Esophagus squamous epithelium (tissue), 5 donors: Measurements from ENCODE around the gene DENND1A. TPM values are rescaled to one million over a fixed set of nuclear protein-coding genes. Genes with fewer than 3 reads are reported as not detected.

Experiments
- DNase-seq: peaks from one replicate; lab custom pipeline; 2025; lab: John Stamatoyannopoulos, UW
- H3K27ac ChIP-seq, 4 donors: fragments of 200-600 bp; sonication (generic); one replicate each; pipeline ENCODE4 v1.5.1; 2016 to 2019; ENCODE audit warnings: mild to moderate bottlenecking in 1 of 4
- H3K27me3 ChIP-seq, 4 donors: fragments of 200-600 bp; sonication (generic); 1 replicate in 3 of 4; 2 replicates in 1 of 4; pipeline versions ENCODE4 v1.5.1 to v1.6.0; 2017 to 2021; ENCODE audit warnings: antibody characterized with exemption in 1 of 4
- H3K36me3 ChIP-seq, 3 donors: fragments of 200-600 bp; sonication (generic); one replicate each; pipeline ENCODE4 v1.5.1; 2016 to 2019
- H3K4me1 ChIP-seq, 3 donors: fragments of 200-600 bp; sonication (generic); one replicate each; pipeline ENCODE4 v1.5.1; 2017 to 2019
- H3K4me3 ChIP-seq, 4 donors: fragments of 200-600 bp; sonication (generic); 1 replicate in 3 of 4; 2 replicates in 1 of 4; pipeline ENCODE4 v1.5.1; 2016 to 2019; ENCODE audit warnings: mild to moderate bottlenecking in 2 of 4, moderate library complexity in 1 of 4
- H3K9me3 ChIP-seq, 3 donors: fragments of 200-600 bp; sonication (generic); one replicate each; pipeline ENCODE4 v1.5.1; 2016 to 2019
- CTCF ChIP-seq, 6 experiments: fragments of 450-650 bp in 4 of 6; fragments of 200-600 bp in 2 of 6; sonication (generic) in 2 of 6; IDR thresholded peaks; one replicate each; pipeline ENCODE4 v1.5.1; 2016 to 2019; ENCODE audit warnings: antibody characterized with exemption in 6 of 6, mild to moderate bottlenecking in 4 of 6, moderate library complexity in 4 of 6
- POLR2A ChIP-seq, 4 donors: fragments of 450-650 bp; IDR thresholded peaks; one replicate each; pipeline ENCODE4 v1.6.1; 2017; ENCODE audit warnings: antibody characterized with exemption in 4 of 4, mild to moderate bottlenecking in 4 of 4, moderate library complexity in 3 of 4
- WGBS, 2 donors: methylation state at CpG; one replicate each; pipeline ENCODE4 v1.1.5; 2018; 5-methylcytosine and 5-hydroxymethylcytosine counted together
- intact Hi-C: fragments of 100-400 bp; cut with DNase I; formaldehyde crosslinking; loops from one replicate; pipeline ENCODE4 v1.15.0; 2022
- total RNA-seq, 4 donors: library from RNA; depleted of rRNA; stranded (reverse); fragments of >200 nt; gene quantifications; one replicate each; pipeline ENCODE4 v1.1.0, GENCODE V29; 2016
- donor health status: DM: yes; HTN: yes; CAD: no.

DENND1A gene
- total RNA-seq, 4 donors from 2014 or later = 5.3 to 16.0 (median 12.9) TPM

GRCh38 chr9:123412171-123412820, 517.6 kb downstream of the DENND1A start:
- Histone ChIP-seq H3K27me3 (no peaks in the 10 kb centered on the region), H3K4me3 (no peak overlapping the region), H3K27ac (no peak overlapping the region), H3K4me1 (no peaks in the 10 kb centered on the region), H3K9me3 (no peaks in the 10 kb centered on the region), H3K36me3 (peaks cover 0 to 7% (median 0%) of the 10 kb centered on the region in 3 donors)
- no peak for DNase-seq
- WGBS, 2 donors = 85 to 94% methylated on average over 8 to 17 of the region's 18 CpGs
- intact Hi-C loops = no loop called here
- TF ChIP-seq POLR2A (IDR thresholded peaks at IDR 0.05) (no peak), CTCF (IDR thresholded peaks at IDR 0.05) (no peak)

- 90 to 94% methylated on average over 9 to 11 of the region's 11 CpGs for WGBS, 2 donors
- TF ChIP-seq POLR2A (IDR thresholded peaks at IDR 0.05) (no peak), CTCF (IDR thresholded peaks at IDR 0.05) (no peak)
- H3K4me1 ChIP-seq = peaks cover 0 to 5% (median 2%) of the 10 kb centered on the region in 3 donors
- no peaks in the 10 kb centered on the region for H3K9me3 ChIP-seq
- no peak overlapping the region for H3K4me3 ChIP-seq
- H3K36me3 ChIP-seq = peaks cover 0 to 7% (median 0%) of the 10 kb centered on the region in 3 donors
- no peaks in the 10 kb centered on the region for H3K27me3 ChIP-seq
- no peak for DNase-seq
- no peak overlapping the region for H3K27ac ChIP-seq
- intact Hi-C loops = no loop called here
Observed at GRCh38 chr9:123411636-123412035, 518.3 kb downstream of the DENND1A start.

DNA sequence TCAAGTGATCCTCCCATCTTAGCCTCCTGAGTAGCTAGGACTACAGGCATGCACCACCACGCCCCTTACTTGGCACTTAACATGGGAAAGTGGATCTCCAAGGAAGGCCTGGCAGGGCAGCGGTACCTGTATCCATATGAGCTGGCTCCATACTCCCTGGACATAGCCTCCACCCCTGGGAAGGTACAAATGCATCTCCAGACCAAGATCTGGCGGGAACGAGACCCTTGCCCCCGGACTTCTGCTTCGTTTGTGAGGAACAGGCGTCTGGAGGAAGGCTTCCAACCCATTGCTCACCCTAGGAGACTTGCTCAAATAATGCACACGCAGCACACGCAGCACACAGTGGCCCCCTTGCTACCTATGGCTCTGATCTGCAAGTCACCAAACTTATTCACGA, 518.7 kb downstream of the DENND1A start:
- WGBS, 2 donors = 91 to 96% methylated on average over 8 to 9 of the region's 10 CpGs
- intact Hi-C loops = no loop called here

GRCh38 chr9:123410281-123410910, 519.5 kb downstream of the DENND1A start:
- Histone ChIP-seq H3K4me1 (peaks cover 0 to 13% (median 4%) of the 10 kb centered on the region in 3 donors), H3K36me3 (no peaks in the 10 kb centered on the region), H3K27me3 (no peaks in the 10 kb centered on the region), H3K9me3 (no peaks in the 10 kb centered on the region), H3K27ac (no peak overlapping the region), H3K4me3 (no peak overlapping the region)
- WGBS, 2 donors = 88% methylated on average over 7 to 12 of the region's 12 CpGs
- intact Hi-C loops = no loop called here
- TF ChIP-seq POLR2A (IDR thresholded peaks at IDR 0.05) = no peak
- TF ChIP-seq CTCF (IDR thresholded peaks at IDR 0.05) = no peak
- no peak for DNase-seq

More for the DNA sequence above, 518.7 kb downstream of the DENND1A start:
- no peak overlapping the region for H3K27ac ChIP-seq
- no peak overlapping the region for H3K4me3 ChIP-seq
- no peaks in the 10 kb centered on the region for H3K9me3 ChIP-seq
- H3K36me3 ChIP-seq = peaks cover 0 to 3% (median 0%) of the 10 kb centered on the region in 3 donors
- TF ChIP-seq CTCF (IDR thresholded peaks at IDR 0.05) (no peak), POLR2A (IDR thresholded peaks at IDR 0.05) (no peak)
- DNase-seq = no peak
- H3K27me3 ChIP-seq = no peaks in the 10 kb centered on the region
- H3K4me1 ChIP-seq = peaks cover 0 to 10% (median 4%) of the 10 kb centered on the region in 3 donors
